ENCODE results near the gene BAZ2B.

The BAZ2B gene

DNA sequence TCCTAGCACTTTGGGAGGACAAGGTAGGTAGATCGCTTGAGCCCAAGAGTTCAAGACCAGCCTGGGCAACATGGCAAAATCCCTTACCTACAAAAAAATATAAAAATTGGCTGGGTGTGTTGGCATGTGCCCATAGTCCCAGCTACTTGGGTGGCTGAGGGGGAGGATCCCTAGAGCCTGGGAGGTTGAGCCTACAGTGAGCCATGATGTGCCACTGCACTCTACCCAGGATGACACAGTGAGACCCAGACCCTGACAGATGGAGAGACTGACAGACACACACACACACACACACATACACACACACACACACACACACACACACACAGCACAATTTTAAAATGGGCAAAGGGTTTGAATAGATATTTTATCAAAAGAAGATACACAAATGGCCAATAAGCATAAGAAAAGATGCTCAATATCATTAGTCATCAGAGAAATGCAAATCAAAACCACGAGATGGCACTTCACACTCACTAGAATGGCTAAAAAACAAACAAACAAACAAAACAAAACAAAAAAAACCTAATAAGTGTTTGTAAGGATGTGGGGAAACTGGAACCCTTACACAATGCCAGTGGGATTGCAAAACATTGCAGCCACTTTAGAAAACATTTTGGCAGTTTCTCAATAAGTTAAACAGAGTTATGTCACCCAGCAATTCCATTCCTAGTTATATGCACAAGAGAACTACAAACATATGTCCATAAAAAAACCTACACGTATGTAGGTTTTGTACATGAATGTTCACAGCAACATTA lies 42.3 kb downstream of the BAZ2B start:
- H3K4me3 ChIP-seq (ENCODE audit: low read depth, low read length), result no peak overlapping the region
- 0 out of 2 replicates have a peak, but pooled peaks cover 4% of the 10 kb centered on the region for H3K36me3 ChIP-seq (ENCODE audit: insufficient read depth, low read length)
- H3K4me1 ChIP-seq (ENCODE audit: control insufficient read depth, insufficient read depth, low read length, unreplicated experiment), result no peaks in the 10 kb centered on the region
- no peak overlapping the region for H2AFZ ChIP-seq (ENCODE audit: low read length, unreplicated experiment)
- H3K27ac ChIP-seq (ENCODE audit: low read depth, low read length), result no peak overlapping the region
- no peaks in the 10 kb centered on the region for H3K27me3 ChIP-seq (ENCODE audit: insufficient read depth, low read length)
- no peaks in the 10 kb centered on the region for H3K79me2 ChIP-seq (ENCODE audit: control insufficient read depth, insufficient read depth, low read length, unreplicated experiment)

DNA sequence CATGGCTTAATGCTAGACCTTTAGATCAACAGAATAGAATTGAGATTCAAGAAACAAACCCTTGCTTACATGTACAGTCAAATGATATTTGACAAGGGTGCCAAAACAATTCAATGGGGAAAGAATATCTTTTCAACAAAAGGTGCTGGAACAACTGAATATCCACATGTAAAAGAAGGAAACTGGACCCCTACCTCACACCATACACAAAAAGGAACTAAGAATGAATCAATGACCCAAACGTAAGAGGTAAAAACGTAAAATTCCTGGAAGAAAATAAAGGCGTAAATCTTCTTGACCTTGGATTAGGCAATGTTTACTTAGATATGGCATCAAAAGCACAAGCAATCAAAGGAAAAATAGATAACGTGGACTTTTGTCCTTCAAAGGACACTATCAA lies 43.1 kb downstream of the BAZ2B start:
- 0 out of 2 replicates have a peak, but pooled peaks cover 4% of the 10 kb centered on the region for H3K36me3 ChIP-seq (ENCODE audit: insufficient read depth, low read length)
- no peaks in the 10 kb centered on the region for H3K27me3 ChIP-seq (ENCODE audit: insufficient read depth, low read length)
- H3K27ac ChIP-seq (ENCODE audit: low read depth, low read length), result no peak overlapping the region
- H3K79me2 ChIP-seq (ENCODE audit: control insufficient read depth, insufficient read depth, low read length, unreplicated experiment), result no peaks in the 10 kb centered on the region
- H3K4me1 ChIP-seq (ENCODE audit: control insufficient read depth, insufficient read depth, low read length, unreplicated experiment), result no peaks in the 10 kb centered on the region
- no peak overlapping the region for H3K4me3 ChIP-seq (ENCODE audit: low read depth, low read length)
- no peak overlapping the region for H2AFZ ChIP-seq (ENCODE audit: low read length, unreplicated experiment)

DNA sequence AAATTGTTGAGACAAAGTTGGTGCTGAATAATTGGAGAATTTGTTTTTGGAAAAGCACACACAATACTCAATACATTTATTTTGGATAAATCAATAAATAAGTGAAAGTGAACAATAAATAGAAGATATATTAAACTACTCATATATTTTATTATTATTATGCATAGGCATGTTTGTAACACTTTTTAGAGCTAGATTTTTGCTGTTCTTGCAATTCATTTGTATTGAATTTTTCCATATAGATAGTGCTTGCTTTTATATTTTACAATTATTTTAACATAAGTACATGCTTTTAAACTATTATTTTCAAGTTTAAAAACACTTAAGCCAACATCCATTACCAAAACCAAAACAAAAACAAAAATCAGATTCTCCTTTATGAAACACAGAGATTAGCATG lies 43.9 kb downstream of the BAZ2B start:
- H3K4me3 ChIP-seq (ENCODE audit: low read depth, low read length), result no peak overlapping the region
- H3K4me1 ChIP-seq (ENCODE audit: control insufficient read depth, insufficient read depth, low read length, unreplicated experiment), result no peaks in the 10 kb centered on the region
- no peak overlapping the region for H3K27ac ChIP-seq (ENCODE audit: low read depth, low read length)
- H3K27me3 ChIP-seq (ENCODE audit: insufficient read depth, low read length), result no peaks in the 10 kb centered on the region
- no peaks in the 10 kb centered on the region for H3K79me2 ChIP-seq (ENCODE audit: control insufficient read depth, insufficient read depth, low read length, unreplicated experiment)
- H3K36me3 ChIP-seq (ENCODE audit: insufficient read depth, low read length), result 0 out of 2 replicates have a peak, but pooled peaks cover 4% of the 10 kb centered on the region
- no peak overlapping the region for H2AFZ ChIP-seq (ENCODE audit: low read length, unreplicated experiment)

DNA sequence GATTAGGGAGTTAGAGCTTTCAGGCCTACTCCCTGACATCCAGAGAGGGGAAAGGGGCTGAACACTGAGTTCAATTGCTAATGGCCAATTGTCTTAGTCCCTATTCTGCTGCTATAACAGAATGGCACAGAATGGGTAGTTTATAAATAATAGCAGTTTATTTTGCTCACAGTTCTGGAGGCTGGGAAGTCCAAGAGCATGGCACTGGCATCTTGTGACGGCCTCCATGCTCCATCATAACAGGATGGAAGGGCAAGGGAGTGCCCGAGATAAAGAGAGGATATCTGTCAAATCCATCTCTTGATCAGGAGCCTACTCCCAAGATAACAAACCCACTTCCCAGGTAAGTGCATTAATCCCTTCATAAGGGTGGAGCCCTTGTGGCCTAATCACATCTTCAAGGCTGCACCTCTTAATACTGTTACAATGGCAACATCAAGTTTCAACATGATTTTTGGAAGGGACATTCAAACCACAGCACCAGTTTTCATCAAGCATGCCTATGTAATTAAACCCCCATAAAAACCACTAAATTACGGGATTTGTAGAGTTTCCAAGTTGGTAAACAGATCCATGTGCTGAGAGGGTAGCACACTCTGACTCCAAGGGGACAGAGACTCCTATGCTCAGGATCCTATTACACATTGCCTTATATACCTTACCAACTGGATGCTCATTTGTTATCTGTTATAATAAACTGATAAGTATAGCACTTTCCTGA lies 44.6 kb downstream of the BAZ2B start:
- Histone ChIP-seq H3K4me1 (ENCODE audit: control insufficient read depth, insufficient read depth, low read length, unreplicated experiment) (no peaks in the 10 kb centered on the region), H3K27me3 (ENCODE audit: insufficient read depth, low read length) (no peaks in the 10 kb centered on the region), H3K4me3 (ENCODE audit: low read depth, low read length) (no peak overlapping the region), H3K36me3 (ENCODE audit: insufficient read depth, low read length) (0 out of 2 replicates have a peak, but pooled peaks cover 4% of the 10 kb centered on the region), H3K79me2 (ENCODE audit: control insufficient read depth, insufficient read depth, low read length, unreplicated experiment) (no peaks in the 10 kb centered on the region), H2AFZ (ENCODE audit: low read length, unreplicated experiment) (no peak overlapping the region), H3K27ac (ENCODE audit: low read depth, low read length) (no peak overlapping the region)

DNA sequence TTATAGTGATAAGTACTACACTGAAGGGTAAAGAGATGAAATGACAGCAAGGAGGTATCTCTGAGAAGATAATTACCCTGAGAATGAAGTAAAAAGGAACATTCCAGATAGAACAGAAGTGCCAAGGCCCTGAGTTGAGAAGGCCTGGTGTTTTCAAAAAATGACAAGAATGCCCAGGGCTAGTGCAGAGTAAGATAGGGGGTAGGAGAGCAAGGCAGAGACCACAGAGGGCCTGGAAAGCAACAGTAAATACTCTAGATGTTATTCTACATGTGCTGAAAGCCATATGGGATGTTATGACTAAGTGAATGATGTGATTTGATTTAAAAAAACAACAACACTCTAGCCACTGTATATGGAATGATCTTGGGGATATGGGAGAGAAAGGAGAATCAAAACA lies 52.3 kb downstream of the BAZ2B start:
- no peaks in the 10 kb centered on the region for H3K4me1 ChIP-seq (ENCODE audit: control insufficient read depth, insufficient read depth, low read length, unreplicated experiment)
- no peaks in the 10 kb centered on the region for H3K27me3 ChIP-seq (ENCODE audit: insufficient read depth, low read length)
- H3K79me2 ChIP-seq (ENCODE audit: control insufficient read depth, insufficient read depth, low read length, unreplicated experiment), result no peaks in the 10 kb centered on the region
- H3K4me3 ChIP-seq (ENCODE audit: low read depth, low read length), result no peak overlapping the region
- H3K36me3 ChIP-seq (ENCODE audit: insufficient read depth, low read length), result no peaks in the 10 kb centered on the region
- no peak overlapping the region for H3K27ac ChIP-seq (ENCODE audit: low read depth, low read length)
- H2AFZ ChIP-seq (ENCODE audit: low read length, unreplicated experiment), result no peak overlapping the region

DNA sequence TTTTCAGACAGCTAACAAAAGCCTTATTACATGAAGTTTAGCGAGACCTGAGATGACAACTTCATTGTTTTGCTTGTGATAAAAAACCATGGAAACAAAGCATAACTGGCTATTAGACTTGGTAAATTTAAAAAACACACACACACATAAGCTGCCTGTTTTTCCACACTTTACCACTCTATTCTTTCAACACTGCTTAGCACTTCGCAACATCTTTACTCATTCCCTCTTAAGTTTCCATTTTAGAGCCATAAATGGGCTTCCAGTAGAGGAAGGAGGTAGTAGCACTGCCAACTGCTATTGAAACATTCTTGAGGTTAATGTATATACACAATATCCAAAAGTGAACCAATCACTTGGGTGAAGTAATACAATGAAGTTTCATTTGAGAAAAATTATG lies 54.1 kb downstream of the BAZ2B start:
- Histone ChIP-seq H2AFZ (ENCODE audit: low read length, unreplicated experiment) (no peak overlapping the region), H3K27me3 (ENCODE audit: insufficient read depth, low read length) (no peaks in the 10 kb centered on the region), H3K27ac (ENCODE audit: low read depth, low read length) (no peak overlapping the region), H3K4me1 (ENCODE audit: control insufficient read depth, insufficient read depth, low read length, unreplicated experiment) (no peaks in the 10 kb centered on the region), H3K79me2 (ENCODE audit: control insufficient read depth, insufficient read depth, low read length, unreplicated experiment) (no peaks in the 10 kb centered on the region), H3K36me3 (ENCODE audit: insufficient read depth, low read length) (no peaks in the 10 kb centered on the region), H3K4me3 (ENCODE audit: low read depth, low read length) (no peak overlapping the region)

DNA sequence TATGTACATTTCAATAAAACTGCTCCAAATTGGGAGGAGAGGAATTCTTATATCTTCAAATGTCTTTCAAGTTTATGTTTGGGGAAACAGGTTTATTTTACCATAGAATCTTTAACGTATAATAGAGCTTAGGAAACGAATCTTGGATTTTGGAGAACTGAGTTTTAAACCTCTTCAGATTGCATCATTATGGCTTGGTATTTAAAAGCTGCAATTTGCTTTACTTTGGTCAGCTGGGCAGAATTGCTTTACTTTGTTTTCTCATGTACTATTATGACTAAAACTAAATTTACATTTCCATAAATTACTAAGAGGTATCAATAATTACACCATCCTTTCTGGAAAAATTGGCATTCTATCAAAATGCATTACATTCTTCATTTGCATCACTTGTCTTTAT lies 54.6 kb downstream of the BAZ2B start:
- no peaks in the 10 kb centered on the region for H3K36me3 ChIP-seq (ENCODE audit: insufficient read depth, low read length)
- H3K4me3 ChIP-seq (ENCODE audit: low read depth, low read length), result no peak overlapping the region
- H3K4me1 ChIP-seq (ENCODE audit: control insufficient read depth, insufficient read depth, low read length, unreplicated experiment), result no peaks in the 10 kb centered on the region
- H3K79me2 ChIP-seq (ENCODE audit: control insufficient read depth, insufficient read depth, low read length, unreplicated experiment), result no peaks in the 10 kb centered on the region
- H3K27me3 ChIP-seq (ENCODE audit: insufficient read depth, low read length), result no peaks in the 10 kb centered on the region
- H3K27ac ChIP-seq (ENCODE audit: low read depth, low read length), result no peak overlapping the region
- no peak overlapping the region for H2AFZ ChIP-seq (ENCODE audit: low read length, unreplicated experiment)

DNA sequence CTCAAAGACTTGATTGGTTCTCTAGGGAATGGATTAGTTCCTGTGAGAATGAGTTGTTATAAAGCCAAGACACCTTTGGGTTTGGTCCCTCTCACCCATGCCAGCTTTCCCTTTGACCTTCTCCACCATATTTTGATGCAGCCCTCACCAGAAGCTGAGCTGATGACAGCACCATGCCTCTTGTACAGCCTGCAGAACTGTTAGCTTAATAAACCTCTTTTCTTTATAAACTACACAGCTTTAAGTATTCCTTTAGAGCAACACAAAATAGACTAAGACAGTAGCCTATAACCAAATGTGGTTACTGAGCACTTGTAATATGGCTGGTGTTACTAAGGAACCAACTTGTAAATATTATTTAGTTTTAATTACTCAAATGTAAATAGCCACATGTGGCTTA lies 55.1 kb downstream of the BAZ2B start:
- Histone ChIP-seq H3K4me1 (ENCODE audit: control insufficient read depth, insufficient read depth, low read length, unreplicated experiment) (no peaks in the 10 kb centered on the region), H3K4me3 (ENCODE audit: low read depth, low read length) (no peak overlapping the region), H3K27ac (ENCODE audit: low read depth, low read length) (no peak overlapping the region), H3K79me2 (ENCODE audit: control insufficient read depth, insufficient read depth, low read length, unreplicated experiment) (no peaks in the 10 kb centered on the region), H3K36me3 (ENCODE audit: insufficient read depth, low read length) (no peaks in the 10 kb centered on the region), H2AFZ (ENCODE audit: low read length, unreplicated experiment) (no peak overlapping the region), H3K27me3 (ENCODE audit: insufficient read depth, low read length) (no peaks in the 10 kb centered on the region)

DNA sequence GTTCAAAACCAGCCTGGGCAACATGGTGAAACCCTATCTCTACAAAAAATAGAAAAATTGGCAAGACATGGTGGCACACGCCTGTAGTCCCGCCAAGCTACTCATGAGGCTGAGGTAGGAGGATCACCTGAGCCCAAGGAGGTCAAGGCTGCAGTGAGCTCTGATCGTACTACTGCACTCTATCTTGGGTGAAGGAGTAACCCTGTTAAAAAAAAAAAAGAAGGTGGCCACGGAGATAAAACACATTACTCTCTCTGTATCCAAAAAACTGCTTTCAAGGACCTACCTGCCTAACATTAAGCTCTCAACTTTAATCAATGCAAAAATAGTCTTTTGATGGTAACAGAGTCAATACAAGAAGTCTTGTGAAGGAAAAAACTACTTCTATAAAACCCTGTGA lies 57.3 kb downstream of the BAZ2B start:
- Histone ChIP-seq H3K27ac (ENCODE audit: low read depth, low read length) (no peak overlapping the region), H3K27me3 (ENCODE audit: insufficient read depth, low read length) (no peaks in the 10 kb centered on the region), H3K79me2 (ENCODE audit: control insufficient read depth, insufficient read depth, low read length, unreplicated experiment) (no peaks in the 10 kb centered on the region), H3K4me1 (ENCODE audit: control insufficient read depth, insufficient read depth, low read length, unreplicated experiment) (no peaks in the 10 kb centered on the region), H2AFZ (ENCODE audit: low read length, unreplicated experiment) (no peak overlapping the region), H3K36me3 (ENCODE audit: insufficient read depth, low read length) (no peaks in the 10 kb centered on the region), H3K4me3 (ENCODE audit: low read depth, low read length) (no peak overlapping the region)

DNA sequence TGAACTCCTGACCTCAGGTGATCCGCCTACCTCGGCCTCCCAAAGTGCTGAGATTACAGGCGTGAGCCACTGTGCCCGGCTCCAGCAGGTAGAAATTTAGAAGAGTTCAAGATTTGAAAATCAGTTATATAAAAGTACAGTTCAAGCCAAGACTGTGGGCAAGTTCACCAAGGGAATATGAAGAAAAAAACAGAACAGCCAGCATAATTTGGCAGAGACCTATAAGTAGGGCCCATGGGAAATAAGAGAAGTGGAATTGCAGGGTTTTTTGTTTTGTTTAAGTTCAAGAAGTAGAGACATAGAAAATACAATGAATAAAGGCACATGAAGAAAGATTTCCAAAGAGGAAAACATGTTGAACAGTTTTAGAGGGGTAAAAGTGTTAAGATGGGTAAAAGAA lies 57.9 kb downstream of the BAZ2B start:
- Histone ChIP-seq H3K27me3 (ENCODE audit: insufficient read depth, low read length) (no peaks in the 10 kb centered on the region), H3K27ac (ENCODE audit: low read depth, low read length) (no peak overlapping the region), H3K79me2 (ENCODE audit: control insufficient read depth, insufficient read depth, low read length, unreplicated experiment) (no peaks in the 10 kb centered on the region), H2AFZ (ENCODE audit: low read length, unreplicated experiment) (no peak overlapping the region), H3K4me3 (ENCODE audit: low read depth, low read length) (no peak overlapping the region), H3K4me1 (ENCODE audit: control insufficient read depth, insufficient read depth, low read length, unreplicated experiment) (no peaks in the 10 kb centered on the region), H3K36me3 (ENCODE audit: insufficient read depth, low read length) (no peaks in the 10 kb centered on the region)

DNA sequence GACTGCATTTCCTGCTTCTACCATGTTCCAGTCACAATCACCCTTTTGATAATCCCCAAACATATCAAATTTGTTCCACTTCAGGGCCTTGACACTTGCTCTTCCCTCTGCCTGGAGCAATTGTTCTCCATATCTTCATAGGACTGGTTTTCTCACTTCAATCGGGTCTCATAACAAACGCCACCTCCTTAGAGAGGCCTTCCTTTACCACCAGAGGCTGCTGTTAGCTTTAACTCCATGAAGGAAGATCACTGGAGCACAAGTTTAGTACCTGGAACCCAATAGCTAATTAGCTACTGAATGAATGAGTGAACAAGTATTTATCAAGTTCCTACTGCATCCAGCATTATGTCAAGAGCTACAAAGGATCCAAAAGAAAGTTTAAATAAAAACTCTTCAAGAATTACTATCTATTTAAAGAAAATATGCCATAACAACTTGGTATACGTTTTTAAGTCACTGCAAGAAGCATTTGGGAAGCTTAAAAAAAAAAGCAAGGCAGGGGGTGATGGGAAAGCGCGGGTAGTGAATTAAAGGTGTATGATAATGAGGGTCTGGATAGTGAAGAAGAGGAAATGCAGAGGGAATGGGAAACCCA lies 58.8 kb downstream of the BAZ2B start:
- Histone ChIP-seq H3K79me2 (ENCODE audit: control insufficient read depth, insufficient read depth, low read length, unreplicated experiment) (no peaks in the 10 kb centered on the region), H3K4me1 (ENCODE audit: control insufficient read depth, insufficient read depth, low read length, unreplicated experiment) (no peaks in the 10 kb centered on the region), H2AFZ (ENCODE audit: low read length, unreplicated experiment) (no peak overlapping the region), H3K4me3 (ENCODE audit: low read depth, low read length) (no peak overlapping the region), H3K36me3 (ENCODE audit: insufficient read depth, low read length) (no peaks in the 10 kb centered on the region), H3K27ac (ENCODE audit: low read depth, low read length) (no peak overlapping the region), H3K27me3 (ENCODE audit: insufficient read depth, low read length) (no peaks in the 10 kb centered on the region)

All from ACC112 (cell line).